ENCODE data around the gene LY6G5C.

Gene LY6G5C

DNA sequence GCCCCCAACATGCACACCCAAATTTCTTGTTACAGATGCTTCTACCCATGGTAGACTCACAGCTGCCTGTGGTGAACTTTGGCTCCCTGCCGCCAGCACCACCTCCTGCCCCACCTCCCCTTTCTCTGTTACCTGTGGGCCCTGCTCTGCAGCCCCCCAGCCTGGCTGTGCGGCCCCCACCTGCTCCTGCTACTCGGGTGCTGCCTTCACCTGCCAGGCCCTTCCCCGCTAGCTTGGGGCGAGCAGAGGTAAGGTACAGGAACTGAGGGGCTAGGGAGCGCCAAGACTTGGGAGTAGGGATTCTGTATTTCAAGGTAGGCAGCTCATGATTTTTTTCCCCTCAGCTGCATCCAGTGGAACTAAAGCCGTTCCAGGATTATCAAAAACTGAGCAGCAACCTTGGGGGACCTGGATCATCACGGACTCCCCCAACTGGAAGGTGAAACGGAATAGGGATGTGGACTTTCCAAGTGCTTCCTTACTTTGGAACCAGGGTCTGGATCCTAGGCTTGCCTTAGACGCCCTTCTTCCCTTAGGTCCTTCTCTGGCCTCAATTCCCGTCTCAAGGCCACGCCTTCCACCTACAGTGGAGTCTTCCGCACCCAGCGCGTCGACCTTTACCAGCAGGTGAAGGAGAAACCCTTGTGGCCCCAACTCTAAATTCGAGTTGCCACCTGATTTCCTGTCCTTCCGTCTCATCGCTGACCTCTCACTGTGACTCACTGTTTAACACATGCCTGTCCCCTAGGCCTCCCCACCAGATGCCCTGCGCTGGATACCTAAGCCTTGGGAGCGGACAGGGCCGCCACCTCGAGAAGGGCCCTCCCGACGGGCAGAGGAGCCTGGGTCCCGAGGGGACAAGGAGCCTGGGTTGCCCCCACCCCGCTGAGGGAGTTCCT is 43.9 kb downstream of the LY6G5C start:
- DNase-seq = no peak

DNA sequence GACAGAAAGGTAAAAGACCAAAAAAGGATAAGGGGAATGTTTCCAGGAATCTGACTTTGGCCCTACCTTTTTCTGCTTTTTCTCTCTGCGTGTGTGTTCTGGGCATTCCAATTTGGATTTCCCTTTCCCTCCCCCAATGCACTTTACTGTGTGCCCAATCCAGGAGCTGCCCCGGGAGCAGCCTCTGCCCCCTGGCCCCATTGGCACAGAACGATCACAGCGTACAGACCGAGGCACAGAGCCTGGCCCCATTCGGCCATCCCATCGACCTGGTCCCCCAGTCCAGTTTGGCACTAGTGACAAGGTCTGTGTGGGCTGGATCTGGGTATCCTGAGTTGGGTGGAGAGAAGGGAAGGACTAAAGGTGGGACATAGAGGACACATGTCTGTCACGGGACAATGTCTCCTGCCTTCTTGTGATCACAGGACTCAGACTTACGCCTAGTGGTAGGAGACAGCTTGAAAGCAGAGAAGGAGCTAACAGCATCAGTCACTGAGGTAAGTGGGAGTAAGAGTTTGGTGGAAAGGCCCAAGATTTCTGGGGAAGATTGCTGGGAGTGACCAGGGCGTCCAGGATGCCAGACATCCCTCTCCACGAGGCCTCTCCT is 45.8 kb downstream of the LY6G5C start:
- no peak for DNase-seq

DNA sequence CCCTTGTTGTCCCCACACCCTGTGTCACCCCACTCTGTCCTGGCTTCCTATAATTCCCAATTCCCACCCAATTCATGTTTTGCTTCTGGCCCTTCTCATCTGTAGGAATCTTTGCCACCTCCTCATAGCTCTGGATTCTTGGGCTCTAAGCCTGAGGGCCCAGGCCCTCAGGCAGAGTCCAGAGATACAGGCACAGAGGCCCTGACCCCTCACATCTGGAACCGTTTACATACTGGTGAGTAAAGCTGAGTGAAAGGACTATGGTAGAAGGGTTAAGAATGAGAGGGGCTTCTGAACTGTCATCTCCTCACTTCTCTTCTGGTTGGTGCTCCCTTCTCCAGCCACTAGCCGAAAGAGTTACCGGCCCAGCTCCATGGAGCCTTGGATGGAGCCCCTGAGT is 46.7 kb downstream of the LY6G5C start:
- no peak for DNase-seq

DNA sequence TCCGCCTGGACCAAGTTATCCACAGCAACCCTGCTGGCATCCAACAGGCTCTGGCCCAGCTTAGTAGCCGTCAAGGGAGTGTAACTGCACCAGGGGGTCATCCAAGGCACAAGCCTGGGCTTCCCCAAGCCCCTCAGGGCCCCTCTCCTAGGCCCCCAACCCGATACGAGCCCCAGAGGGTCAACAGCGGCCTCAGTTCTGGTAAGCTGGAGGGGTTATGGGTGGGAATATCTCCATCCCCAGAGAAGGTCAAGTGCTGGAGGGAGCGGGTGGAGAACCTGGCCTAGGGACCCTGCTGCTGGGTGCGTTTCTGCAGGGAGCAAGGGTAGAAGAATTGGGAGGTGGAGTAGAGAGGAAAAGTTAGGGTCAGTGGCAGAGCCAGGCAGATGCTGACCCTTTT is 47.4 kb downstream of the LY6G5C start:
- no peak for DNase-seq

DNA sequence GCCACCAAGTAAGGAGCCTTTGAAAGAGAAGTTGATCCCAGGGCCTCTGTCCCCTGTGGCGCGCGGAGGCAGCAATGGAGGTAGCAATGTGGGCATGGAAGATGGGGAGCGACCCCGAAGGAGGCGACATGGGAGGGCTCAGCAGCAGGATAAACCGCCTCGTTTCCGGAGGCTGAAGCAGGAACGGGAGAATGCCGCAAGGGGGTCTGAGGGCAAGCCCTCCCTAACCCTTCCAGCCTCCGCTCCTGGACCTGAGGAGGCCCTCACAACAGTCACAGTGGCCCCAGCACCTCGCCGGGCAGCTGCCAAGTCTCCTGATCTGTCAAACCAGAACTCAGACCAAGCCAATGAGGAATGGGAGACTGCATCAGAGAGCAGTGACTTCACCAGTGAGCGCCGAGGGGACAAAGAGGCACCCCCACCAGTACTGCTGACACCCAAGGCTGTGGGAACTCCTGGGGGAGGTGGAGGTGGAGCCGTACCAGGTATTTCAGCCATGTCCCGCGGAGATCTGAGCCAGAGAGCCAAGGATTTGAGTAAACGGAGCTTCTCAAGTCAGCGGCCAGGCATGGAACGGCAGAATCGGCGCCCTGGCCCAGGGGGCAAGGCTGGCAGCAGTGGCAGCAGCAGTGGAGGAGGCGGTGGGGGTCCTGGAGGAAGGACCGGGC is 48.5 kb downstream of the LY6G5C start:
- no peak for DNase-seq

DNA sequence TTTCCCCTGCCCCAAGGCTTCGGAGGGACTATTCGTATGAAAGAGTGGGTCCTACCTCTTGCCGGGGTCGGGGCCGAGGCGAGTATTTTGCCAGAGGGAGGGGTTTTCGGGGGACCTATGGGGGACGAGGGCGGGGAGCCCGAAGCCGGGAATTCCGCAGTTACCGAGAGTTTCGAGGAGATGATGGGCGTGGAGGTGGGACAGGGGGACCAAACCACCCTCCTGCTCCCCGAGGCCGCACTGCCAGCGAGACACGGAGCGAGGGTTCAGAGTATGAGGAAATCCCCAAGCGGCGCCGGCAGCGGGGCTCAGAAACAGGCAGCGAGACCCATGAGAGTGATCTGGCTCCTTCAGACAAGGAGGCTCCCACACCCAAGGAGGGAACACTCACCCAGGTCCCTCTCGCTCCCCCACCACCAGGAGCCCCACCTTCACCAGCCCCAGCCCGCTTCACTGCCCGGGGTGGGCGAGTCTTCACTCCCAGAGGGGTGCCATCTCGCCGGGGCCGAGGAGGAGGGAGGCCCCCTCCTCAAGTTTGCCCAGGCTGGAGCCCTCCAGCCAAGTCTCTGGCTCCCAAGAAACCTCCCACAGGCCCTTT is 49.1 kb downstream of the LY6G5C start:
- no peak for DNase-seq

DNA sequence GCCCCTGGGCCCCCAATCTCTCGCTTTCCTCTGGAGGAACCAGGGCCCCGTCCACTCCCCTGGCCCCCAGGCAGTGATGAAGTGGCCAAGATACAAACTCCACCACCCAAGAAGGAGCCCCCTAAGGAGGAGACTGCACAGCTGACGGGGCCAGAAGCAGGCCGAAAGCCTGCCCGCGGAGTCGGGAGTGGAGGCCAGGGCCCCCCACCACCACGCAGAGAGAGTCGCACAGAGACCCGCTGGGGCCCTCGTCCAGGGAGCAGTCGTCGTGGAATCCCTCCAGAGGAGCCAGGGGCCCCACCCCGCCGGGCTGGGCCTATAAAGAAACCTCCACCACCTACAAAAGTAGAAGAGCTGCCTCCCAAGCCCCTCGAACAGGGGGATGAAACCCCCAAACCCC is 49.7 kb downstream of the LY6G5C start:
- DNase-seq = no peak

DNA sequence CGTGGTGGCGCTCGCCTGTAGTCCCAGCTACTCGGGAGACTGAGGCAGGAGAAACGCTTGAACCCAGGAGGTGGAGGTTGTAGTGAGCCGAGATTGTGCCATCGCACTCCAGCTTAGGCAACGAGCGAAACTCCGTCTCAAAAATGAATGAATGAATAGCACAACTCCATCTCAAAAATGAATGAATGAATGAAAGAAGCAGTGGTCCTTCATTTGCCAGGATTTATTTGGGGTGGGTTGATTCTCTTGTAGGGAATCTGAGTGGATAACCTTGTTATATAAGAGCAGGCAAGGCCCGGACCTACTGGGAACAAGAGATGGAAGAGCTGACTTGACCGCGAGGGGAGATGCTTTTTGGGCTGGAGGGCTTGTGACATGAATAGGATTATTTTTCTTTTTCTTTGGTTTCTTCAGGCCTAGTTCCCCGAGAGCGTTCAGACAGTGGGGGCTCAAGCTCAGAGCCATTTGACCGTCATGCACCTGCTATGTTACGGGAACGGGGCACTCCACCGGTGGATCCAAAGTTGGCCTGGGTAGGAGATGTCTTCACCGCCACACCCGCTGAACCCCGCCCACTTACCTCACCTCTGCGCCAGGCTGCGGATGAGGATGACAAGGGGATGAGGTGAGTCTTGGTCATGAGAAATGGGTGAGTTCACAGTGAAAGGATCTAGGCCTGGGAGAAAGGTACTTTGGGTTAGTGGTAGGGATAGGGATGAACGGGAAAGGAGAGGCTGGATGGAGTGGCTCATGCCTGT is 50.5 kb downstream of the LY6G5C start:
- no peak for DNase-seq

DNA sequence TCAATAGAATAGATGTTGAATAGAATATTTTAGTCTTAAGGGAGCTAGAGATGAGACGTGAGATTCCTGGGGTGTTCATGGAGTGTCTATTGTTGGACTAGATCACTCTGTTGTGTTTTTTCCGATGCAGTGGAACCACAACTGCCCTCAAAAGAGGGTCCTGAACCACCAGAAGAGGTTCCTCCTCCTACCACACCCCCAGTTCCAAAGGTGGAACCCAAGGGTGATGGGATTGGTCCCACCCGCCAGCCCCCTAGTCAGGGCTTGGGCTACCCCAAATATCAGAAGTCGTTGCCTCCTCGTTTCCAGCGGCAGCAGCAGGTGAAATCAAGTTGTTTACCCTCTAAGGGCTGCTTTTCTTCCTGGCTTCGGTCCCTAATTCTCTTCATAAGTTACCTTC is 51.9 kb downstream of the LY6G5C start:
- DNase-seq = no peak

DNA sequence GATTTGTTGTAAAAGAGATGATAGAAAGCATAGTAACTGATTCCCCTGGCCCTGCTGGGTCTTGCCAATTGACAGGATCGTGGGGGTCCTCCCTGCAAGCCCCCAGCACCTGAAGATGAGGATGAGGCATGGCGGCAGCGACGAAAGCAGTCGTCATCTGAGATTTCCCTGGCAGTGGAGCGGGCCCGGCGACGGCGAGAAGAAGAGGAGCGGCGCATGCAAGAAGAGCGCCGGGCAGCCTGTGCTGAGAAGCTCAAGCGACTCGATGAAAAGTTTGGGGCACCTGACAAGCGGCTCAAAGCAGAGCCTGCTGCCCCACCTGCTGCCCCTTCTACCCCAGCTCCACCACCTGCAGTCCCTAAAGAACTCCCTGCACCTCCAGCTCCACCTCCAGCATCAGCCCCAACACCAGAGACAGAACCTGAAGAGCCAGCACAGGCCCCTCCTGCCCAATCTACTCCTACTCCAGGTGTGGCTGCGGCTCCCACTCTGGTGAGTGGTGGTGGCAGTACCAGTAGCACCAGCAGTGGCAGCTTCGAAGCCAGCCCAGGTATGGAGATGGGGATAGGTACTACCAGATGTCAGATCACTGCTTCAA is 53.1 kb downstream of the LY6G5C start:
- no peak for DNase-seq

DNA sequence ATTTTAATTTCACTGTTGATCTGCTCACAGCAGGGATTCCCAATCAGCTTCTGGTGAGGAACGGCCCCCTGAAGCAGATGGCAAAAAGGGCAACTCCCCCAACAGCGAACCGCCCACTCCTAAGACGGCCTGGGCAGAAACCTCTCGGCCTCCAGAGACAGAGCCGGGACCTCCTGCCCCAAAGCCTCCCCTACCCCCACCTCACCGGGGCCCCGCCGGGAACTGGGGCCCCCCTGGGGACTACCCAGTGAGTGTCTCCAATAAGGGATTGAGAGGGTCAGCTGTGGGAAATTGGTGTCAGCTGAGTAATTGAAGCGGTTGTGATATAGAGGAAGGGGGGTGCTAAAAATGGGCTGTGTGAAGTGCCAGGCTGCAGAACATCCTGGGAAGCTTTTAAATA is 53.9 kb downstream of the LY6G5C start:
- no peak for DNase-seq

Measured in NCI-H345 (cell line).